GM23338 (cell line): Measurements from ENCODE around the gene PCED1A. TPM values are rescaled to one million over a fixed set of nuclear protein-coding genes. Genes with fewer than 3 reads are reported as not detected.

ENCODE experiments used
- ATAC-seq: fragments of 200-7000 bp; cut with Tn5 transposase; 3 replicates; pipeline ENCODE4 v1.9.1; 2020
- DNase-seq: peaks from one replicate; pipeline ENCODE4 v3.0.0-alpha.2; 2015; ENCODE audit warnings: low spot score
- H2AFZ ChIP-seq: fragments of 200-600 bp; sonication (generic); 2 replicates; pipeline ENCODE4 v1.8.0; 2016; ENCODE audit warnings: antibody characterized with exemption, mild to moderate bottlenecking, moderate library complexity
- H3F3A ChIP-seq: fragments of 200-600 bp; sonication (generic); replicated peaks from 2 replicates; pipeline ENCODE4 v1.8.0; 2017; ENCODE audit warnings: antibody characterized with exemption, mixed run types, low read depth
- H3K27ac ChIP-seq: fragments of 200-600 bp; sonication (generic); 2 replicates; pipeline ENCODE4 v1.6.1; 2016; ENCODE audit warnings: low read depth
- H3K27me3 ChIP-seq: fragments of 200-600 bp; sonication (generic); 2 replicates; pipeline ENCODE4 v1.8.0; 2016; ENCODE audit warnings: mild to moderate bottlenecking, mixed run types, moderate library complexity; ENCODE audit not compliant: insufficient read depth
- H3K36me3 ChIP-seq: fragments of 200-600 bp; sonication (generic); 2 replicates; pipeline ENCODE4 v1.8.0; 2016; ENCODE audit warnings: mild to moderate bottlenecking; ENCODE audit not compliant: insufficient read depth
- H3K4me1 ChIP-seq: fragments of 200-600 bp; sonication (generic); 2 replicates; pipeline ENCODE4 v1.8.0; 2016; ENCODE audit warnings: mild to moderate bottlenecking, moderate library complexity; ENCODE audit not compliant: insufficient read depth
- H3K4me2 ChIP-seq: fragments of 200-600 bp; sonication (generic); 2 replicates; pipeline ENCODE4 v1.7.1; 2017; ENCODE audit warnings: mixed run types
- H3K4me3 ChIP-seq: fragments of 200-600 bp; sonication (generic); 2 replicates; pipeline ENCODE4 v1.6.1; 2016; ENCODE audit warnings: mixed run types
- H3K79me2 ChIP-seq: fragments of 200-600 bp; sonication (generic); replicated peaks from 2 replicates; pipeline ENCODE4 v1.8.0; 2017; ENCODE audit warnings: mild to moderate bottlenecking; ENCODE audit not compliant: insufficient read depth
- H3K9me2 ChIP-seq: fragments of 200-600 bp; sonication (generic); 2 replicates; pipeline ENCODE4 v1.8.0; 2017; ENCODE audit not compliant: insufficient read depth
- H4K20me1 ChIP-seq: fragments of 200-600 bp; sonication (generic); replicated peaks from 2 replicates; pipeline ENCODE4 v1.8.0; 2017; ENCODE audit warnings: mild to moderate bottlenecking; ENCODE audit not compliant: insufficient read depth
- H3K27ac Mint-ChIP-seq: 2 replicates; pipeline ENCODE4 v1.8.0; 2020; ENCODE audit warnings: inconsistent platforms, mild to moderate bottlenecking, moderate library complexity, mixed read lengths
- H3K27me3 Mint-ChIP-seq: 3 replicates; pipeline ENCODE4 v1.8.0; 2022; ENCODE audit warnings: low read depth, mild to moderate bottlenecking, moderate library complexity, mixed read lengths, inconsistent platforms; ENCODE audit not compliant: insufficient read depth, poor library complexity
- H3K36me3 Mint-ChIP-seq: 3 replicates; pipeline ENCODE4 v1.8.0; 2021; ENCODE audit warnings: low read depth, mild to moderate bottlenecking, inconsistent platforms, moderate library complexity, mixed read lengths
- H3K4me1 Mint-ChIP-seq: 3 replicates; pipeline ENCODE4 v1.8.0; 2020; ENCODE audit warnings: mild to moderate bottlenecking, inconsistent platforms, mixed read lengths
- H3K4me3 Mint-ChIP-seq: 3 replicates; pipeline ENCODE4 v1.8.0; 2021; ENCODE audit warnings: moderate library complexity, mild to moderate bottlenecking, inconsistent platforms, mixed read lengths
- H3K9me3 Mint-ChIP-seq: 3 replicates; pipeline ENCODE4 v1.8.0; 2020; ENCODE audit warnings: moderate library complexity, mild to moderate bottlenecking, inconsistent platforms, mixed read lengths
- CREB1 ChIP-seq: fragments of 250-450 bp; sonication (Bioruptor Pico); IDR thresholded peaks from 2 replicates; pipeline ENCODE4 v1.5.0; 2020; ENCODE audit warnings: low read depth, mild to moderate bottlenecking, moderate library complexity
- EZH2 ChIP-seq: fragments of 200-600 bp; sonication (generic); IDR thresholded peaks from one replicate; pipeline ENCODE4 v1.8.0; 2017; ENCODE audit warnings: antibody characterized with exemption, mild to moderate bottlenecking, low read depth; ENCODE audit not compliant: unreplicated experiment
- EZH2phosphoT487 ChIP-seq: fragments of 200-600 bp; sonication (generic); IDR thresholded peaks from one replicate; pipeline ENCODE4 v1.8.1; 2018; ENCODE audit warnings: antibody characterized with exemption; ENCODE audit not compliant: unreplicated experiment
- JUNB ChIP-seq: IDR thresholded peaks from one replicate; pipeline ENCODE4 v1.6.1; 2016; ENCODE audit warnings: antibody characterized with exemption; ENCODE audit not compliant: unreplicated experiment
- NANOG ChIP-seq: IDR thresholded peaks from 2 replicates; pipeline ENCODE4 v1.6.1; 2016; ENCODE audit warnings: antibody characterized with exemption, borderline replicate concordance
- POLR2AphosphoS5 ChIP-seq: IDR thresholded peaks from 2 replicates; pipeline ENCODE4 v1.6.1; 2016; ENCODE audit warnings: antibody characterized with exemption, low read depth
- STAT1 ChIP-seq: IDR thresholded peaks from one replicate; pipeline ENCODE4 v1.6.1; 2016; ENCODE audit warnings: antibody characterized with exemption; ENCODE audit not compliant: unreplicated experiment
- ZNF114 ChIP-seq: fragments of 250-450 bp; sonication (Bioruptor Pico); IDR thresholded peaks from 2 replicates; pipeline ENCODE4 v1.5.0; 2020; ENCODE audit warnings: mild to moderate bottlenecking, moderate library complexity
- ZNF331 ChIP-seq: fragments of 250-450 bp; sonication (Bioruptor Pico); IDR thresholded peaks from 2 replicates; pipeline ENCODE4 v1.5.0; 2020; ENCODE audit warnings: low read depth, mild to moderate bottlenecking, moderate library complexity
- polyA plus RNA-seq: library from polyadenylated mRNA; unstranded; fragments of >200 nt; fragmentation: Nextera tagmentation; extraction: Ambion mirVana; gene quantifications from 2 replicates; pipeline ENCODE4 v1.2.1, GENCODE V29; 2016
- total RNA-seq: library from RNA; depleted of rRNA; stranded (reverse); fragments of >200 nt; shearing (Covaris generic); gene quantifications from 2 replicates; pipeline ENCODE4 v1.2.3, GENCODE V29; 2014
- TF ChIP-seq, protein P1 (sequence below): IDR thresholded peaks from 2 replicates; pipeline ENCODE4 v1.6.1; 2016; ENCODE audit warnings: antibody characterized with exemption
- TF ChIP-seq, protein P2 (sequence below), 2 experiments: fragments of 200-600 bp in 1 of 2; sonication (generic) in 1 of 2; conservative IDR thresholded peaks; 2 replicates each; pipeline versions ENCODE4 v1.5.1 to v1.6.1; 2016 to 2017; ENCODE audit warnings: antibody characterized with exemption in 2 of 2, low read depth in 2 of 2, mild to moderate bottlenecking in 2 of 2, moderate library complexity in 1 of 2
- TF ChIP-seq, protein P3 (sequence below): fragments of 250-450 bp; sonication (Bioruptor Pico); IDR thresholded peaks from 2 replicates; pipeline ENCODE4 v1.5.0; 2020; ENCODE audit warnings: mild to moderate bottlenecking, moderate library complexity
- TF ChIP-seq, protein P4 (sequence below): IDR thresholded peaks from one replicate; pipeline ENCODE4 v1.6.1; 2018; ENCODE audit warnings: antibody characterized with exemption; ENCODE audit not compliant: unreplicated experiment

The PCED1A gene
- total and polyA plus RNA-seq, 2 experiments from 2014 or later, result 5.0 to 8.9 TPM

DNA sequence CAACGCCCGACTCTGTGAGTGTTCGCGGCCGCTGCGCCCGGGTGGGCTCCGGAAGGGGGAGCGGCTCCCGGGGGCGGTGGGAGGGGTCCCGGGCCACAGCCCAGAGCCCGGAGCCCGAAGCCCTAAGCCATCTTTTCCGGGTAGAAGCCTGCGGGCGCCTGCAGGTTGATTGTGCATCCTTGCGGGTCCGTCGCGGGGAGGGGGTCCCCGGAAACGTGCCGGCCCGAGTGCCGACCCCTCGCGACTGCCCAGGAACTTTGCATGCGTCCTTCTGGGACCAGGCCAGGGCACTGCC is 33.2 kb upstream of the PCED1A start:
- H3K36me3 ChIP-seq, result no peaks in the 10 kb centered on the region
- no peaks in the 10 kb centered on the region for H3K9me2 ChIP-seq
- peaks cover 28% of the 10 kb centered on the region for H3K27me3 ChIP-seq
- H3K4me3 ChIP-seq, result peak overlapping the region; percentile 91
- H3K79me2 ChIP-seq, result peaks cover 48% of the 10 kb centered on the region
- DNase-seq, result peak; percentile 79
- H3F3A ChIP-seq, result 0 out of 2 replicates have a peak, but pooled peaks cover 5% of the 10 kb centered on the region
- Mint-ChIP-seq H3K27ac (peak overlapping the region; percentile 83), H3K4me1 (peaks cover 32% of the 10 kb centered on the region), H3K4me3 (peak overlapping the region; percentile 91), H3K9me3 (no peaks in the 10 kb centered on the region), H3K36me3 (peaks cover 9% of the 10 kb centered on the region), H3K27me3 (peaks cover 30% of the 10 kb centered on the region)
- H3K4me2 ChIP-seq, result peak overlapping the region; percentile 88
- H2AFZ ChIP-seq, result peak overlapping the region; percentile 94
- H4K20me1 ChIP-seq, result peaks cover 20% of the 10 kb centered on the region
- peak; percentile 23 for ATAC-seq
- TF ChIP-seq, protein P1, sequence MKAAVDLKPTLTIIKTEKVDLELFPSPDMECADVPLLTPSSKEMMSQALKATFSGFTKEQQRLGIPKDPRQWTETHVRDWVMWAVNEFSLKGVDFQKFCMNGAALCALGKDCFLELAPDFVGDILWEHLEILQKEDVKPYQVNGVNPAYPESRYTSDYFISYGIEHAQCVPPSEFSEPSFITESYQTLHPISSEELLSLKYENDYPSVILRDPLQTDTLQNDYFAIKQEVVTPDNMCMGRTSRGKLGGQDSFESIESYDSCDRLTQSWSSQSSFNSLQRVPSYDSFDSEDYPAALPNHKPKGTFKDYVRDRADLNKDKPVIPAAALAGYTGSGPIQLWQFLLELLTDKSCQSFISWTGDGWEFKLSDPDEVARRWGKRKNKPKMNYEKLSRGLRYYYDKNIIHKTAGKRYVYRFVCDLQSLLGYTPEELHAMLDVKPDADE, result no peak
- TF ChIP-seq ZNF331 (CRISPR knock-in tag) (no peak), JUNB (no peak), CREB1 (no peak), EZH2phosphoT487 (no peak), NANOG (no peak), EZH2 (no peak), POLR2AphosphoS5 (no peak), ZNF114 (CRISPR knock-in tag) (no peak), STAT1 (no peak)
- TF ChIP-seq, protein P2, sequence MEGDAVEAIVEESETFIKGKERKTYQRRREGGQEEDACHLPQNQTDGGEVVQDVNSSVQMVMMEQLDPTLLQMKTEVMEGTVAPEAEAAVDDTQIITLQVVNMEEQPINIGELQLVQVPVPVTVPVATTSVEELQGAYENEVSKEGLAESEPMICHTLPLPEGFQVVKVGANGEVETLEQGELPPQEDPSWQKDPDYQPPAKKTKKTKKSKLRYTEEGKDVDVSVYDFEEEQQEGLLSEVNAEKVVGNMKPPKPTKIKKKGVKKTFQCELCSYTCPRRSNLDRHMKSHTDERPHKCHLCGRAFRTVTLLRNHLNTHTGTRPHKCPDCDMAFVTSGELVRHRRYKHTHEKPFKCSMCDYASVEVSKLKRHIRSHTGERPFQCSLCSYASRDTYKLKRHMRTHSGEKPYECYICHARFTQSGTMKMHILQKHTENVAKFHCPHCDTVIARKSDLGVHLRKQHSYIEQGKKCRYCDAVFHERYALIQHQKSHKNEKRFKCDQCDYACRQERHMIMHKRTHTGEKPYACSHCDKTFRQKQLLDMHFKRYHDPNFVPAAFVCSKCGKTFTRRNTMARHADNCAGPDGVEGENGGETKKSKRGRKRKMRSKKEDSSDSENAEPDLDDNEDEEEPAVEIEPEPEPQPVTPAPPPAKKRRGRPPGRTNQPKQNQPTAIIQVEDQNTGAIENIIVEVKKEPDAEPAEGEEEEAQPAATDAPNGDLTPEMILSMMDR (conservative IDR thresholded peaks at IDR 0.05; ENCODE audit: low read depth in 2 of 2), result no peak
- TF ChIP-seq, protein P3, sequence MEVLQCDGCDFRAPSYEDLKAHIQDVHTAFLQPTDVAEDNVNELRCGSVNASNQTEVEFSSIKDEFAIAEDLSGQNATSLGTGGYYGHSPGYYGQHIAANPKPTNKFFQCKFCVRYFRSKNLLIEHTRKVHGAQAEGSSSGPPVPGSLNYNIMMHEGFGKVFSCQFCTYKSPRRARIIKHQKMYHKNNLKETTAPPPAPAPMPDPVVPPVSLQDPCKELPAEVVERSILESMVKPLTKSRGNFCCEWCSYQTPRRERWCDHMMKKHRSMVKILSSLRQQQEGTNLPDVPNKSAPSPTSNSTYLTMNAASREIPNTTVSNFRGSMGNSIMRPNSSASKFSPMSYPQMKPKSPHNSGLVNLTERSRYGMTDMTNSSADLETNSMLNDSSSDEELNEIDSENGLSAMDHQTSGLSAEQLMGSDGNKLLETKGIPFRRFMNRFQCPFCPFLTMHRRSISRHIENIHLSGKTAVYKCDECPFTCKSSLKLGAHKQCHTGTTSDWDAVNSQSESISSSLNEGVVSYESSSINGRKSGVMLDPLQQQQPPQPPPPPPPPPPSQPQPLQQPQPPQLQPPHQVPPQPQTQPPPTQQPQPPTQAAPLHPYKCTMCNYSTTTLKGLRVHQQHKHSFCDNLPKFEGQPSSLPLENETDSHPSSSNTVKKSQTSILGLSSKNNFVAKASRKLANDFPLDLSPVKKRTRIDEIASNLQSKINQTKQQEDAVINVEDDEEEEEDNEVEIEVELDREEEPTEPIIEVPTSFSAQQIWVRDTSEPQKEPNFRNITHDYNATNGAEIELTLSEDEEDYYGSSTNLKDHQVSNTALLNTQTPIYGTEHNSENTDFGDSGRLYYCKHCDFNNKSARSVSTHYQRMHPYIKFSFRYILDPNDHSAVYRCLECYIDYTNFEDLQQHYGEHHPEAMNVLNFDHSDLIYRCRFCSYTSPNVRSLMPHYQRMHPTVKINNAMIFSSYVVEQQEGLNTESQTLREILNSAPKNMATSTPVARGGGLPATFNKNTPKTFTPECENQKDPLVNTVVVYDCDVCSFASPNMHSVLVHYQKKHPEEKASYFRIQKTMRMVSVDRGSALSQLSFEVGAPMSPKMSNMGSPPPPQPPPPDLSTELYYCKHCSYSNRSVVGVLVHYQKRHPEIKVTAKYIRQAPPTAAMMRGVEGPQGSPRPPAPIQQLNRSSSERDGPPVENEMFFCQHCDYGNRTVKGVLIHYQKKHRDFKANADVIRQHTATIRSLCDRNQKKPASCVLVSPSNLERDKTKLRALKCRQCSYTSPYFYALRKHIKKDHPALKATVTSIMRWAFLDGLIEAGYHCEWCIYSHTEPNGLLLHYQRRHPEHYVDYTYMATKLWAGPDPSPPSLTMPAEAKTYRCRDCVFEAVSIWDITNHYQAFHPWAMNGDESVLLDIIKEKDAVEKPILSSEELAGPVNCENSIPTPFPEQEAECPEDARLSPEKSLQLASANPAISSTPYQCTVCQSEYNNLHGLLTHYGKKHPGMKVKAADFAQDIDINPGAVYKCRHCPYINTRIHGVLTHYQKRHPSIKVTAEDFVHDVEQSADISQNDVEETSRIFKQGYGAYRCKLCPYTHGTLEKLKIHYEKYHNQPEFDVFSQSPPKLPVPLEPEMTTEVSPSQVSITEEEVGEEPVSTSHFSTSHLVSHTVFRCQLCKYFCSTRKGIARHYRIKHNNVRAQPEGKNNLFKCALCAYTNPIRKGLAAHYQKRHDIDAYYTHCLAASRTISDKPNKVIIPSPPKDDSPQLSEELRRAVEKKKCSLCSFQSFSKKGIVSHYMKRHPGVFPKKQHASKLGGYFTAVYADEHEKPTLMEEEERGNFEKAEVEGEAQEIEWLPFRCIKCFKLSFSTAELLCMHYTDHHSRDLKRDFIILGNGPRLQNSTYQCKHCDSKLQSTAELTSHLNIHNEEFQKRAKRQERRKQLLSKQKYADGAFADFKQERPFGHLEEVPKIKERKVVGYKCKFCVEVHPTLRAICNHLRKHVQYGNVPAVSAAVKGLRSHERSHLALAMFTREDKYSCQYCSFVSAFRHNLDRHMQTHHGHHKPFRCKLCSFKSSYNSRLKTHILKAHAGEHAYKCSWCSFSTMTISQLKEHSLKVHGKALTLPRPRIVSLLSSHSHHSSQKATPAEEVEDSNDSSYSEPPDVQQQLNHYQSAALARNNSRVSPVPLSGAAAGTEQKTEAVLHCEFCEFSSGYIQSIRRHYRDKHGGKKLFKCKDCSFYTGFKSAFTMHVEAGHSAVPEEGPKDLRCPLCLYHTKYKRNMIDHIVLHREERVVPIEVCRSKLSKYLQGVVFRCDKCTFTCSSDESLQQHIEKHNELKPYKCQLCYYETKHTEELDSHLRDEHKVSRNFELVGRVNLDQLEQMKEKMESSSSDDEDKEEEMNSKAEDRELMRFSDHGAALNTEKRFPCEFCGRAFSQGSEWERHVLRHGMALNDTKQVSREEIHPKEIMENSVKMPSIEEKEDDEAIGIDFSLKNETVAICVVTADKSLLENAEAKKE (CRISPR knock-in tag), result no peak
- TF ChIP-seq, protein P4, sequence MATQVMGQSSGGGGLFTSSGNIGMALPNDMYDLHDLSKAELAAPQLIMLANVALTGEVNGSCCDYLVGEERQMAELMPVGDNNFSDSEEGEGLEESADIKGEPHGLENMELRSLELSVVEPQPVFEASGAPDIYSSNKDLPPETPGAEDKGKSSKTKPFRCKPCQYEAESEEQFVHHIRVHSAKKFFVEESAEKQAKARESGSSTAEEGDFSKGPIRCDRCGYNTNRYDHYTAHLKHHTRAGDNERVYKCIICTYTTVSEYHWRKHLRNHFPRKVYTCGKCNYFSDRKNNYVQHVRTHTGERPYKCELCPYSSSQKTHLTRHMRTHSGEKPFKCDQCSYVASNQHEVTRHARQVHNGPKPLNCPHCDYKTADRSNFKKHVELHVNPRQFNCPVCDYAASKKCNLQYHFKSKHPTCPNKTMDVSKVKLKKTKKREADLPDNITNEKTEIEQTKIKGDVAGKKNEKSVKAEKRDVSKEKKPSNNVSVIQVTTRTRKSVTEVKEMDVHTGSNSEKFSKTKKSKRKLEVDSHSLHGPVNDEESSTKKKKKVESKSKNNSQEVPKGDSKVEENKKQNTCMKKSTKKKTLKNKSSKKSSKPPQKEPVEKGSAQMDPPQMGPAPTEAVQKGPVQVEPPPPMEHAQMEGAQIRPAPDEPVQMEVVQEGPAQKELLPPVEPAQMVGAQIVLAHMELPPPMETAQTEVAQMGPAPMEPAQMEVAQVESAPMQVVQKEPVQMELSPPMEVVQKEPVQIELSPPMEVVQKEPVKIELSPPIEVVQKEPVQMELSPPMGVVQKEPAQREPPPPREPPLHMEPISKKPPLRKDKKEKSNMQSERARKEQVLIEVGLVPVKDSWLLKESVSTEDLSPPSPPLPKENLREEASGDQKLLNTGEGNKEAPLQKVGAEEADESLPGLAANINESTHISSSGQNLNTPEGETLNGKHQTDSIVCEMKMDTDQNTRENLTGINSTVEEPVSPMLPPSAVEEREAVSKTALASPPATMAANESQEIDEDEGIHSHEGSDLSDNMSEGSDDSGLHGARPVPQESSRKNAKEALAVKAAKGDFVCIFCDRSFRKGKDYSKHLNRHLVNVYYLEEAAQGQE, result no peak
- H3K27ac ChIP-seq, result peak overlapping the region; percentile 72; the same call in 1 of the 2 replicates
- peaks cover 5% of the 10 kb centered on the region for H3K4me1 ChIP-seq
